ENCODE data around the gene SEZ6L2. TPM values are rescaled to one million over a fixed set of nuclear protein-coding genes. Genes with fewer than 3 reads are reported as not detected.
"Not testable (repeated sequence)": the region's sequence is repeated elsewhere in the genome, so short reads cannot be mapped to it uniquely, and the experiment has no call there.

SEZ6L2 gene
- total RNA-seq, 1 experiment from 2014 or later = 68.9 TPM

GRCh38 chr16:29834079-29834478 is 65.3 kb downstream of the SEZ6L2 start:
- intact Hi-C loops (cut with micrococcal nuclease; ENCODE audit: unreplicated experiment) = no loop called here
- CTCF ChIA-PET = interaction anchor here (0.6 to 1.2 kb wide), 2 partner anchors 14 to 214 kb away, joined by 3 to 4 read pairs; no protein-coding TSS in a partner anchor
- H3K4me3 Mint-ChIP-seq (ENCODE audit: low read depth, unreplicated experiment) = no peak overlapping the region

DNA sequence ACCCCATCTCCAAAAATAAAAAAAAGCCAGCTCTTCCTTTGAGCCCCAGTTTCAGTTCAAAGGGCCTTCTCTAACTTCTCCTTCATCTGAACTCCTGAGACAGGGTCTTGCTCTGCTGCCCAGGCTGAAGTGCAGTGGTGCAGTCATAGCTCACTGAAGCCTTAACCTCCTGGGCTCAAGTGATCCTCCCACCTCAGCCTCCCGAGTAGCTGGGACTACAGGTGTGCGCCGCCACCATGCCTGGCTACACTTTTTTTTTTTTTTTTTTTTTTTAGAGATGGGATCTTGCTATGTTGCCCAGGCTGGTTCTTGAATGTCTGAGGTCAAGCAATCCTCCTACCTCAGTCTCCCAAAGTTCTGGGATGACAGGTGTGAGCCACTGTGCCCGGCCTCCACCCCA is 66.1 kb downstream of the SEZ6L2 start:
- DNase-seq; H3K9me3 Mint-ChIP-seq (ENCODE audit: low read depth, unreplicated experiment); H3K27ac Mint-ChIP-seq (ENCODE audit: unreplicated experiment); intact Hi-C loops (cut with micrococcal nuclease; ENCODE audit: unreplicated experiment); CTCF ChIA-PET; H3K27me3 Mint-ChIP-seq (ENCODE audit: unreplicated experiment); H3K4me1 Mint-ChIP-seq (ENCODE audit: low read depth, unreplicated experiment); H3K4me3 Mint-ChIP-seq (ENCODE audit: low read depth, unreplicated experiment); BruUV-seq (replicated peaks): not testable (repeated sequence)
- H3K36me3 Mint-ChIP-seq (ENCODE audit: insufficient read depth, unreplicated experiment) = peaks cover 60% of the 10 kb centered on the region

More at GRCh38 chr16:29834079-29834478, 65.3 kb downstream of the SEZ6L2 start:
- H3K27ac Mint-ChIP-seq (ENCODE audit: unreplicated experiment) = no peak overlapping the region
- BruUV-seq (replicated peaks) = no TSS peak
- H3K9me3 Mint-ChIP-seq (ENCODE audit: low read depth, unreplicated experiment) = no peaks in the 10 kb centered on the region
- no peaks in the 10 kb centered on the region for H3K4me1 Mint-ChIP-seq (ENCODE audit: low read depth, unreplicated experiment)
- no peaks in the 10 kb centered on the region for H3K27me3 Mint-ChIP-seq (ENCODE audit: unreplicated experiment)
- DNase-seq = no peak
- TF ChIP-seq CTCF (IDR thresholded peaks at IDR 0.05; ENCODE audit: unreplicated experiment) = no peak
- H3K36me3 Mint-ChIP-seq (ENCODE audit: insufficient read depth, unreplicated experiment) = peaks cover 67% of the 10 kb centered on the region

GRCh38 chr16:29831490-29831889 is 67.9 kb downstream of the SEZ6L2 start:
- H3K27ac Mint-ChIP-seq (ENCODE audit: unreplicated experiment) = no peak overlapping the region
- H3K9me3 Mint-ChIP-seq (ENCODE audit: low read depth, unreplicated experiment) = no peaks in the 10 kb centered on the region
- peaks cover 8% of the 10 kb centered on the region for H3K4me1 Mint-ChIP-seq (ENCODE audit: low read depth, unreplicated experiment)
- no peak for DNase-seq
- no TSS peak for BruUV-seq (replicated peaks)
- peaks cover 55% of the 10 kb centered on the region for H3K36me3 Mint-ChIP-seq (ENCODE audit: insufficient read depth, unreplicated experiment)
- intact Hi-C loops (cut with micrococcal nuclease; ENCODE audit: unreplicated experiment) = no loop called here
- no peaks in the 10 kb centered on the region for H3K27me3 Mint-ChIP-seq (ENCODE audit: unreplicated experiment)
- CTCF ChIA-PET = no interaction called here
- H3K4me3 Mint-ChIP-seq (ENCODE audit: low read depth, unreplicated experiment) = no peak overlapping the region
- no peak for TF ChIP-seq CTCF (IDR thresholded peaks at IDR 0.05; ENCODE audit: unreplicated experiment)

- Mint-ChIP-seq H3K27ac (ENCODE audit: unreplicated experiment) (no peak overlapping the region), H3K9me3 (ENCODE audit: low read depth, unreplicated experiment) (no peaks in the 10 kb centered on the region), H3K36me3 (ENCODE audit: insufficient read depth, unreplicated experiment) (peaks cover 55% of the 10 kb centered on the region), H3K4me3 (ENCODE audit: low read depth, unreplicated experiment) (no peak overlapping the region), H3K4me1 (ENCODE audit: low read depth, unreplicated experiment) (peaks cover 13% of the 10 kb centered on the region), H3K27me3 (ENCODE audit: unreplicated experiment) (no peaks in the 10 kb centered on the region)
- BruUV-seq (replicated peaks) = no TSS peak
- intact Hi-C loops (cut with micrococcal nuclease; ENCODE audit: unreplicated experiment) = no loop called here
- DNase-seq = no peak
- TF ChIP-seq CTCF (IDR thresholded peaks at IDR 0.05; ENCODE audit: unreplicated experiment) = no peak
- CTCF ChIA-PET = no interaction called here
Observed at GRCh38 chr16:29830774-29831173, 68.6 kb downstream of the SEZ6L2 start.

DNA sequence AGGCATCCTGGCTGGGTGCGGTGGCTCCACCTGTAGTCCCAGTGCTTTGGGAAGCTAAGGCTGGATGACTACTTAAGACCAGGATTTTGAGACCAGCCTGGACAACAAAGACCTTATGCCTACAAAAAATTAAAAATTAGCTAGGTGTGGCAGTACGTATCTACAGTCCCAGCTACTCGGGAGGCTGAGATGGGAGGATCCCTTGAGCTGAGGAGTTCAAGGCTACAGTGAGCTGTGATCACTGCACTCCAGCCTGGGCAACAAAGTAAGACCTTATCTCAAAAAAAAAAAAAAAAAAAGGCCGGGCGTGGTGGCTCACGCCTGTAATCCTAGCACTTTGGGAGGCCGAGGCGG is 73.0 kb downstream of the SEZ6L2 start:
- Mint-ChIP-seq H3K27me3 (ENCODE audit: unreplicated experiment) (no peaks in the 10 kb centered on the region), H3K27ac (ENCODE audit: unreplicated experiment) (no peak overlapping the region), H3K4me1 (ENCODE audit: low read depth, unreplicated experiment) (peaks cover 26% of the 10 kb centered on the region), H3K9me3 (ENCODE audit: low read depth, unreplicated experiment) (no peaks in the 10 kb centered on the region), H3K4me3 (ENCODE audit: low read depth, unreplicated experiment) (no peak overlapping the region), H3K36me3 (ENCODE audit: insufficient read depth, unreplicated experiment) (peaks cover 52% of the 10 kb centered on the region)
- CTCF ChIA-PET = interaction anchor here (0.6 kb wide), 1 partner anchor 176 kb away, joined by 5 read pairs; no protein-coding TSS in a partner anchor
- no peak for TF ChIP-seq CTCF (IDR thresholded peaks at IDR 0.05; ENCODE audit: unreplicated experiment)
- DNase-seq = no peak
- BruUV-seq (replicated peaks) = no TSS peak
- intact Hi-C loops (cut with micrococcal nuclease; ENCODE audit: unreplicated experiment) = loop anchor here (10.0 kb wide), 1 partner anchor 78 kb away; the partner anchor contains the start of gene ASPHD1

Data from Calu3 (cell line).